ENCODE measurements around the gene KIF12.

- TF ChIP-seq KMT2A (CRISPR knock-in tag; IDR thresholded peaks at IDR 0.05) = no peak
- TF ChIP-seq SAFB2 (CRISPR knock-in tag; IDR thresholded peaks at IDR 0.05; ENCODE audit: borderline replicate concordance, low read depth) = no peak
- TF ChIP-seq FOXJ3 (CRISPR knock-in tag; IDR thresholded peaks at IDR 0.05; ENCODE audit: borderline replicate concordance) = no peak; the same call in 1 of the 2 replicates
- no peak for TF ChIP-seq STAT6 (CRISPR knock-in tag; IDR thresholded peaks at IDR 0.05; ENCODE audit: borderline replicate concordance)
- TF ChIP-seq ZBTB34 (CRISPR knock-in tag; IDR thresholded peaks at IDR 0.05) = no peak
- no peak for TF ChIP-seq CTCF (CRISPR knock-in tag; IDR thresholded peaks at IDR 0.05)
- TF ChIP-seq RARG (CRISPR knock-in tag; IDR thresholded peaks at IDR 0.05; ENCODE audit: low read depth) = no peak
Measured at GRCh38 chr9:114081441-114082016, 17.6 kb downstream of the KIF12 start.
